Endothelial cell of umbilical vein (primary cell): ENCODE results near the gene CEMIP. TPM values are rescaled to one million over a fixed set of nuclear protein-coding genes. Genes with fewer than 3 reads are reported as not detected.

Experiments used
- BruUV-seq: library from RNA; stranded (reverse); fragments of 400-500 nt; replicated peaks from 2 replicates; lab custom pipeline; 2021; lab: Mats Ljungman, UMichigan
- CTCF ChIA-PET: fragments of 300-600, 350-600 bp; sonication (Branson Sonifier 250); formaldehyde crosslinking; loops from one replicate; lab custom pipeline; 2021; ENCODE audit warnings: antibody characterized with exemption, inconsistent platforms; lab: Charles Lee
- POLR2A ChIA-PET: fragments of 300-600, 350-600 bp; sonication (Branson Sonifier 250); formaldehyde crosslinking; loops from one replicate; lab custom pipeline; 2021; ENCODE audit warnings: antibody characterized with exemption, inconsistent platforms; lab: Charles Lee
- DNase-seq: peaks from one replicate; pipeline ENCODE4 v3.0.0-alpha.2; 2011; ENCODE audit warnings: low read depth, low spot score
- FAIRE-seq: peaks from 2 replicates; lab custom pipeline; 2011; peaks lifted over from hg19 to GRCh38; lab: Jason Lieb, UNC
- H2AFZ ChIP-seq: 2 replicates; pipeline ENCODE4 v1.6.0; 2012; ENCODE audit warnings: low read depth, low read length, control low read depth, inconsistent platforms
- H3K27ac ChIP-seq: 2 replicates; pipeline ENCODE4 v1.5.1; 2011; ENCODE audit warnings: low read depth, mild to moderate bottlenecking, control low read depth, low read length, moderate library complexity; ENCODE audit not compliant: insufficient read depth
- H3K27me3 ChIP-seq, 2 experiments: 2 replicates each; pipeline versions ENCODE4 v1.6.0 to v1.6.1; 2011; ENCODE audit warnings: low read length in 2 of 2, mixed read lengths in 1 of 2; ENCODE audit not compliant: control insufficient read depth in 2 of 2, insufficient read depth in 2 of 2
- H3K36me3 ChIP-seq, 2 experiments: 2 replicates in 1 of 2; 3 replicates in 1 of 2; pipeline ENCODE4 v1.5.1; 2011; ENCODE audit warnings: low read length in 2 of 2, mild to moderate bottlenecking in 1 of 2, moderate library complexity in 1 of 2; ENCODE audit not compliant: control insufficient read depth in 2 of 2, insufficient read depth in 2 of 2; ENCODE audit errors: extremely low read depth in 1 of 2
- H3K4me1 ChIP-seq: 3 replicates; pipeline ENCODE4 v1.5.1; 2011; ENCODE audit warnings: mild to moderate bottlenecking, low read length; ENCODE audit not compliant: control insufficient read depth, insufficient read depth; ENCODE audit errors: extremely low read depth
- H3K4me2 ChIP-seq: 2 replicates; pipeline ENCODE4 v1.6.1; 2011; ENCODE audit warnings: low read length, control low read depth, mixed read lengths; ENCODE audit not compliant: insufficient read depth
- H3K4me3 ChIP-seq, 3 experiments: fragments of 200-600 bp in 1 of 3; sonication (generic), shearing (Covaris generic) in 1 of 3; replicated peaks in 1 of 3; 2 replicates each; pipeline ENCODE4 v1.5.1; 2011 to 2016; ENCODE audit warnings: control low read depth in 3 of 3, low read length in 3 of 3, mild to moderate bottlenecking in 2 of 3, inconsistent platforms in 1 of 3, low read depth in 1 of 3, moderate library complexity in 1 of 3; ENCODE audit not compliant: insufficient read depth in 1 of 3
- H3K79me2 ChIP-seq: 2 replicates; pipeline ENCODE4 v1.6.0; 2012; ENCODE audit warnings: low read length, inconsistent platforms; ENCODE audit not compliant: control insufficient read depth, insufficient read depth
- H3K9ac ChIP-seq: replicated peaks from 2 replicates; pipeline ENCODE3; 2011; ENCODE audit warnings: low read length, control low read depth; ENCODE audit not compliant: insufficient read depth; ENCODE audit errors: extremely low read depth
- H3K9me1 ChIP-seq: replicated peaks from 3 replicates; pipeline ENCODE4 v1.6.0; 2011; ENCODE audit warnings: mild to moderate bottlenecking, low read length; ENCODE audit not compliant: control insufficient read depth, insufficient read depth; ENCODE audit errors: extremely low read depth
- H3K9me3 ChIP-seq: replicated peaks from 2 replicates; pipeline ENCODE4 v1.5.1; 2012; ENCODE audit warnings: low read length, inconsistent platforms; ENCODE audit not compliant: control insufficient read depth, insufficient read depth
- H4K20me1 ChIP-seq: replicated peaks from 2 replicates; pipeline ENCODE3; 2011; ENCODE audit warnings: mild to moderate bottlenecking, low read length; ENCODE audit not compliant: control insufficient read depth, insufficient read depth; ENCODE audit errors: extremely low read depth
- CTCF ChIP-seq, 2 donors: IDR thresholded peaks; 1 replicate in 1 of 2; 2 replicates in 1 of 2; pipeline ENCODE4 v1.5.1; 2011; ENCODE audit warnings: low read length in 2 of 2, mild to moderate bottlenecking in 2 of 2, moderate library complexity in 2 of 2, control low read depth in 1 of 2, inconsistent platforms in 1 of 2, low read depth in 1 of 2; ENCODE audit not compliant: insufficient read depth in 1 of 2; ENCODE audit errors: extremely low read depth in 1 of 2
- EZH2 ChIP-seq: IDR thresholded peaks from 2 replicates; pipeline ENCODE4 v1.6.1; 2012; ENCODE audit warnings: borderline replicate concordance, low read depth, mild to moderate bottlenecking, moderate library complexity, low read length, inconsistent platforms; ENCODE audit not compliant: severe bottlenecking
- FOS ChIP-seq: IDR thresholded peaks from 2 replicates; pipeline ENCODE4 v1.6.1; 2011; ENCODE audit warnings: mild to moderate bottlenecking, low read length, moderate library complexity, borderline replicate concordance; ENCODE audit not compliant: insufficient read depth
- GATA2 ChIP-seq: IDR thresholded peaks from 2 replicates; pipeline ENCODE4 v1.7.0; 2011; ENCODE audit warnings: low read depth, mild to moderate bottlenecking, moderate library complexity, mixed read lengths, low read length; ENCODE audit not compliant: insufficient read length, insufficient read depth
- JUN ChIP-seq: IDR thresholded peaks from 2 replicates; pipeline ENCODE4 v1.6.1; 2011; ENCODE audit warnings: borderline replicate concordance, low read depth; ENCODE audit not compliant: insufficient read length, insufficient read depth
- MAX ChIP-seq: IDR thresholded peaks from 2 replicates; pipeline ENCODE4 v1.6.1; 2011; ENCODE audit not compliant: insufficient read depth, insufficient read length
- MYC ChIP-seq: IDR thresholded peaks from one replicate; pipeline ENCODE4 v1.6.1; 2011; ENCODE audit warnings: mild to moderate bottlenecking, low read depth, low read length
- POLR2A ChIP-seq: IDR thresholded peaks from 2 replicates; pipeline ENCODE4 v1.6.1; 2012; ENCODE audit warnings: low read depth, mild to moderate bottlenecking, control low read depth, low read length
- POLR2AphosphoS5 ChIP-seq: IDR thresholded peaks from 2 replicates; pipeline ENCODE4 v1.6.1; 2012; ENCODE audit warnings: low read depth, mild to moderate bottlenecking, control low read depth, low read length, moderate library complexity; ENCODE audit not compliant: insufficient read depth
- dilution Hi-C: fragments of 300-500 bp; cut with MboI; formaldehyde crosslinking; loops from one replicate; pipeline ENCODE4 v1.15.0; 2019; ENCODE audit warnings: low sequenced_read_pairs; ENCODE audit not compliant: extremely low pct_ligation_motif_present
- intact Hi-C: fragments of 100-400 bp; cut with micrococcal nuclease; formaldehyde crosslinking; loops from one replicate; pipeline ENCODE4 v1.10.0; 2022
- polyA plus RNA-seq, 4 experiments: library from polyadenylated mRNA; depleted of rRNA in 3 of 4; stranded (reverse) in 3 of 4; unstranded in 1 of 4; fragments of >200 nt; gene quantifications; 2 replicates each; pipeline versions ENCODE4 v1.2.1 to v1.2.3, GENCODE V29; 2011 to 2012; ENCODE audit warnings: missing spikeins in 1 of 4
- total RNA-seq: library from RNA; stranded (reverse); gene quantifications from 2 replicates; pipeline ENCODE4 v1.2.3, GENCODE V29; 2021

CEMIP gene
- total and polyA plus RNA-seq, 2 donors (not counting 3 experiments of a cell fraction or from before 2014, with no cell fraction given): 0.01 TPM; not detected in 1

- intact Hi-C loops: loop anchor here (5.0 kb wide), 1 partner anchor 83 kb away; no protein-coding TSS in a partner anchor
- DNase-seq (no peak), FAIRE-seq (peak; percentile 55)
- ChIA-PET POLR2A (no interaction called here), CTCF (interaction anchor here (1.0 to 4.6 kb wide), 5 partner anchors 40 to 407 kb away, joined by 3 to 199 read pairs (median 7); no protein-coding TSS in a partner anchor)
- no peaks in the 10 kb centered on the region for H3K9me1 ChIP-seq
- H3K4me2 ChIP-seq: no peak overlapping the region
- dilution Hi-C loops: no loop called here
- no peak overlapping the region for H3K9ac ChIP-seq
- H4K20me1 ChIP-seq: no peaks in the 10 kb centered on the region
- H3K4me3 ChIP-seq: no peak overlapping the region
- BruUV-seq: no TSS peak
- H3K36me3 ChIP-seq: peaks cover 3 to 4% of the 10 kb centered on the region in 2 experiments
- TF ChIP-seq POLR2AphosphoS5: no peak
- no peak for TF ChIP-seq JUN
- no peak for TF ChIP-seq EZH2
- no peak for TF ChIP-seq MYC
- TF ChIP-seq FOS: no peak
- TF ChIP-seq MAX: no peak
- TF ChIP-seq POLR2A: no peak
- no peak for TF ChIP-seq GATA2
- no peak for TF ChIP-seq CTCF (IDR thresholded peaks at IDR 0.05; ENCODE audit: extremely low read depth in 1 of 2, insufficient read depth in 1 of 2, low read depth in 1 of 2, low read length in 2 of 2)
- H2AFZ ChIP-seq: no peak overlapping the region
- H3K79me2 ChIP-seq: peaks cover 2% of the 10 kb centered on the region
- H3K27ac ChIP-seq: no peak overlapping the region
- no peaks in the 10 kb centered on the region for H3K9me3 ChIP-seq
- peaks cover 10% of the 10 kb centered on the region for H3K4me1 ChIP-seq
- no peaks in the 10 kb centered on the region for H3K27me3 ChIP-seq
Observed at GRCh38 chr15:80974914-80975313, 195.7 kb downstream of the CEMIP start.
